Stimulated activated CD4-positive, alpha-beta T cell treated with anti-CD3 and anti-CD28 coated beads, Interleukin-12 subunit alpha, Interleukin-12 subunit beta, amount 100 ng/mL, for 24 hours (primary cell): ENCODE data around the gene AHCYL1.

Experiments used
- DNase-seq, 2 experiments: peaks; one replicate each; pipeline ENCODE4 v3.0.0-alpha.2; 2020; ENCODE audit warnings: low read depth in 2 of 2

Gene AHCYL1

DNA sequence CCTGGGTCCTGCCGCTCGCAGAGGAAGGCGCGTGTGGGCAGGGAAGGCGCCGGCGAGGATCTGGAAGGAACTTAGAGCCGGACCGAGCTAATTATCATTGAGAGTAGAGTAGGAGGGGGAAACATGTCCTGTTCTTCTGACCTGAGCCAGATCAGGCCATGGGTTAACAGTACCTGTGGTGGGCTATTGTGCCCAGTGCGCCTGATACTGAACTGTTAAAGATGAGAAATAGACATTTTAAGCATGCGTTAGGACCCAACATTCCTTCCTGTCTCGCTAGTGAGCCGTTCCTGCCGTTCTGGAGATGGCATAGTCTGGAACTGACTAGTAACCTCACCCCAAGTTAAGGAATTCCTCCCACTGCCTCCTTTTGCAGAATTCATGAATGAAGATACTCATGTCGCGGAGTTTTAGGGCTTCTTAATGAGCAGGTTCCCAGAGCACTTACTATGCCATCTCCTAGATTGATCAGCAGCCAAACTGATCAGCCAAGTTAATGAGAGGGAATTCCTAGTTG lies 50.7 kb downstream of the AHCYL1 start:
- DNase-seq = no peak

DNA sequence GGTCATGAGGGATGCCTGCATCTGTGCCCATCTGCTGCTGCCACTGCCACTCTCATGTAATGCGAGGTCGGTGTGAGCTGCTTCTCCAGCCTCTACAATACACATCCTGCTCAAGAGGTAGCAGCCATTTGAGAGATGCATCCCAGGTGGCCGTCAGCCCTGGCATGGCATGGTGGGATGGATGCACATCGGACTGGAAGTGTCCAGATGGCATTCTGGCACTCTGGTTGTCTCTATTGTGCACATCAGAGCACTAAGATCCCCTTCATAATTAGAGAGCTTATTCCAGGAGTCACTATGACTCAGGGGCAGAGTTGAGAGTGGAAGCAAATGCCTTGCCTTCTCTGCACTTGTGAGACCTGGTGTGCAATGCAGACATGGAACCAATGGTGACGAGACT lies 53.7 kb downstream of the AHCYL1 start:
- no peak for DNase-seq

DNA sequence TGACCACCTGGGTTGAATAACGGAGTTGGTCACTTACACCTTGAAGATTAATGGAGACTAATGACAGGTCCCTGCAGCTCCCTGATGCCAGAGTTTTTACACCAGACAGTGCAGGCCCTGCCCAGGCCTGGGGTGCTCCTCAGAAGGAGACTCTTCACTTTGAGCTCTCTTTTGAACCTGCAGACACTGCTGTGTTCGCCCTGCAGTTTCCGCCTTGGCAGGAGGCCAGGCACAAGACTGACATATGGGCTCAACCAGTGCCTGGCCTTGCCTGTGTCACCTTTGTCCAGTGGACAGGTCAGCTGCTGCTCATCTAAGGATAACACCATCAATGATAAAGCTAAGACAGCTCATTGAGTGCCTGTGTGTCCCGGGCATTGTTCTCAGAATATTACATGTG lies 55.1 kb downstream of the AHCYL1 start:
- DNase-seq = no peak

DNA sequence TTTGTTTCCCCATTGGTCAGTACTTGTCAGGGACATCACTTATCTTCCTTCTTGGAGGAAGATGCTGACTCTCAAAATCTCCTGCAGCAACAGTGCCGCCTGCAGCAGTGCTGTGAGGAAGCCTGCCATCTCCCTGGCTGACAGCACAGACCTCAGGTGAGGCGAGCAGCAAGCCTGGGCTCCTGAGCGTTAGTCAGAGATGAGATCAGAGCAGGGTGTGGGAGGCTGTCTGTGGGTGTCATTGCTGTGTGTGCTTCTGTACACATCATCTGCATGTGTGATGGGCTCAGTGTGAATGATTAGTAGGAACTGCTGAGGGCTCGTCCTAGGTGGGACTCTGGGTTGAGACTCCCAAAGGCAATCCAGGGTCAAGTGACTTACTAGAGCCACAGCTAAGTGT lies 56.0 kb downstream of the AHCYL1 start:
- DNase-seq = no peak

DNA sequence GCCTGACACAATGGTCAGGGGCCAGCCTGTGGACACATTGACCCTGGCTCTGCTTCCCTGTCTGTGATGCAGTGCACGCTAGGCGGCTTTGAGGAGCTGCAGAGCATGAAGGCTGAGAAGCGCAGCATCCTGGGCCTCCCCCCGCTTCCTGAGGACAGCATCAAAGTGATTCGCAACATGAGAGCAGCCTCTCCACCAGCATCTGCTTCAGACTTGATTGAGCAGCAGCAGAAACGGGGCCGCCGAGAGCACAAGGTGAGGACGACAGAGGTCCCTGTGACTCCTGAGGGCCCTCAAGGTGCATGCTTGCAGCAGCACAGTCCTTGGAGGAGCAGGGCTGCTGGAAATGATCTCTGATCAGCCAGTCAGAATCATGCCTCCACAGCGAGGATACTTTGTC lies 58.5 kb downstream of the AHCYL1 start:
- no peak for DNase-seq

DNA sequence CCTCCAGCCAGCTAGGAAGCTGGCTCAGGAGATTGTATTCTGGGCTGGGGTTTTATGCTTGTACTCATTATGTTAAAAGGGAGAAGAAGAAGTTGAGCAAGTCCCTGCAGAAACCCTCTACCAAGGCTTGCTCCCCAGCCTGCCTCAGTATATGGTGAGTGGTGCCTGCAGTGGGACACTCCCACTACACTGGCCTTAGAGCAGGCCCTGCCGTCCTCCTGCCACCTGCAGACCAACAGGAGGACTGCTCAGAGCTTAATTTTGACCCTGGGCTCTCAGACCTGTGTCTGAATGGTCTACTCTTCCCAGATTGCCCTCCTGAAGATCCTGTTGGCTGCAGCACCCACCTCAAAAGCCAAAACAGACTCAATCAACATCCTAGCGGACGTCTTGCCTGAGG lies 62.9 kb downstream of the AHCYL1 start:
- DNase-seq = no peak

DNA sequence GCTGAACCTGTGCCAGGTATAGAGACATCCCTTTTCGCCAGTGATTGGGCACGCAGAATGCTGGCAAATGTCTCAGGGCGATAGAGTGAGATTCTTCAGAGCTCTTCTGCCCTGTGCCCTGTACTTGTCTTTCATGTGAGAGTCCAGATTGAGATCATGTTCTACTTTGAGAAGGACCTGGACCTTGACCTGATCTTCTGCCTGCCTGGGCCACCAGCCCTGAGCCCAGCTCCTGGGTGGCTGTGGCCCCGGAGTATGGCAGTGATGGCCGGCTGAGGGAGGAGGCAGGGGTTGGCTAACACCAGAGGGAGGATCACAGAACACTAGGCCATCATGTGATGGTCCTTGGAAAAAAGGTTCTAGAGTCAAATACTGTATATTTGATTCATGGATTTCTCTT lies 63.7 kb downstream of the AHCYL1 start:
- no peak for DNase-seq

DNA sequence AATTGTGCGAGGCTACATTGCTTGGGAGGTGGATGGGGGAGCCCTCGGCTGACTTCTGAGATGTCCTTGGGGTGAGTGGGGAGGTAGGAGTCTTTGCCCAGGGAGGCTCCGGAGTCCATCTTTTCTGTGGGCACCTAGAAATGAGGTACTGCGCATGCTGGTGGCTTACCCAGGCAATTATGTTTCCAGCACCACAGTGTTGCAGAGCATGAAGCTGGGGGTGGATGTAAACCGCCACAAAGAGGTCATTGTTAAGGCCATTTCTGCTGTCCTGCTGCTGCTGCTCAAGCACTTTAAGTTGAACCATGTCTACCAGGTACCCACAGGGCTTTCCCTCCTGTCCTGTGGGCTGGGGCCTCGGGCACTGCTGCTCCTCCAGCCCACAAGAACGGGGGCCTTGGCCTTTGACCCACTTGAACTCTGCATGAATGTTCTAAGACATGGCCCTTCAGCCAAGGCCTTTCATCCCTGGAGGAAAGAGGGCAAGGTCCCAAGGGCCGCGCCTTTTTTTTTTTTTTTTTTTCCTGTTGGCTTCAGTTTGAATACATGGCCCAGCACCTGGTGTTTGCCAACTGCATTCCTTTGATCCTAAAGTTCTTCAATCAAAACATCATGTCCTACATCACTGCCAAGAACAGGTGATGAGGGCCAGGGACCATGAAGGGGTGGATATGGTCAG lies 64.5 kb downstream of the AHCYL1 start:
- no peak for DNase-seq

DNA sequence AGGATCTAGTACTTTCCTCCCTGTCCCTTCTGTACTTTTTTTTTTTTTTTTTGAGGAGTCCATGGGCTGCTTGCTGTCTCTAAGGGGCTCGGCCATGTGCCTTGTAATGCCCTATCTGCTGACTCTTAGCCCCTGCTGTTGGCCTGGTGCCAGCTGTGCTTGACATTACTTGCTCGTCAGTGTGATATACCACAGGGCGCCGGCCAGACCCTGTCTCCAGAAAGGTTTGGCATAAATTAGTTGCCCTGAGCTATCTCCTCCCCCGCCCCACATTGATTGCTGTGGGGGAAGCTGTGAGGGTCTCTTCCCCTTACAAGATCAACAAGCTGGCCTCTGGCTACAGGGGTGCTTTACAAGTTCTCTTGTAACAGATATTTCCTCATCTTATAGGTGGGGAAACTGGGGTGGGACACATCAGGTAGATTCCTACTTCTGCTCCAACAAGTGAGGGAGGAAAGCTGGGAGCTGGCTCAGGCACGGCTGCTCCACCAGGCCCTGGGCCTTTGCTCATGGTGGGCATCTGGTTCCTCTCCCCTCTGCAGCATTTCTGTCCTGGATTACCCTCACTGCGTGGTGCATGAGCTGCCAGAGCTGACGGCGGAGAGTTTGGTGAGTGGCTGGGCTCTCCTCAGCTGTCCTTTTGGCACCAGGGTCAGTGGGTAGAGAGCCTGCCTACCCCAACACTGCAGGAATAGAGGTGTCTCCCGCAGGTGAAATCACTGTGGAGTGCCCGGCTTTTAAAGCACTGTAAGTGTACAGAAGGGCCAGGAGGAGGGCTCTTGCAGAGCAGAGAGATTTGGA lies 65.4 kb downstream of the AHCYL1 start:
- DNase-seq = no peak

DNA sequence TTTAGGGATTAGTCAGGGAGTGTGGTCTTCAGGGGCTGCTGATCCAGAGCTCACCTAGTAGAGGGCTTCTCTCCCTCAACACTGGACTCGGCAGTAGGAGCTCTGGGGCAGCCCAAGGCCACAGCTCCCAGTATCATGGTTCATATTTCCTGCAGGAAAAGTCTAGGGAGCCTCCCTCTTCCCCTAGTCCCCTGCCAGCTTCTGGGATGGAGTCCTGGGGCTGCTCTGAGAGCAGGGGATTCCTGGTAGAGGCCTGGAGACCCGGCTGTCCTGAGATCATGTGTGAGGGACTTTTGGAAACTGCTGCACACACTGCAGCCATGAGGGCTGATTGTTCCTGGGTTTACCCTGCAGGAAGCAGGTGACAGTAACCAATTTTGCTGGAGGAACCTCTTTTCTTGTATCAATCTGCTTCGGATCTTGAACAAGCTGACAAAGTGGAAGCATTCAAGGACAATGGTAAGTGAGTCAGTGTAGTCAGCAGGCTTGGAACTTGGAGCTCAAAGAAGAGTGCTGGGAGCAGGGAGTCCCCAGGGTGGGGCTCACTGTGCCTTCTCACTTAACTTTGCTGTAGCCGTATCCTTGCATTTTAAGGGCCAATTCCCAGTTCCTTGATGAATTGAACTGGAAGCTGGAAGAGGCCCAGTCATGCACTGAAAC lies 66.2 kb downstream of the AHCYL1 start:
- DNase-seq = no peak

DNA sequence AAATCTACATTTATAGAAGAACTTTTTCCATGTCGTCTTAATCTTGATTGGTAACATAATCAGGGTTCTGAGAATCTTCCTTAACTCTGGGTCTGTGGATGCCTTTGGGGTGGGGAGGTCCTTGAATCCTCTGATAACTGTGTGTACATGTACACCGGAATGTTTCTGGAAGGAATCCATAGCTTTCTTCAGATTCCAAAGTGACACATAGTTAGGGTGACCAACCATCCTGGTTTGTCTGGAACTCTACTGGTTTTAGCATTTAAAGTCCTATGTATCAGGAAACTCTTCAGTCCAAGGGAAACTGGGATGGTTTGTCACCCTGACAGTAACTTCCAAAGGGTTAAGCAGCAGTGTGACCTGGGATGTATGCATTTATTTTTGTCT lies 66.7 kb downstream of the AHCYL1 start:
- no peak for DNase-seq

DNA sequence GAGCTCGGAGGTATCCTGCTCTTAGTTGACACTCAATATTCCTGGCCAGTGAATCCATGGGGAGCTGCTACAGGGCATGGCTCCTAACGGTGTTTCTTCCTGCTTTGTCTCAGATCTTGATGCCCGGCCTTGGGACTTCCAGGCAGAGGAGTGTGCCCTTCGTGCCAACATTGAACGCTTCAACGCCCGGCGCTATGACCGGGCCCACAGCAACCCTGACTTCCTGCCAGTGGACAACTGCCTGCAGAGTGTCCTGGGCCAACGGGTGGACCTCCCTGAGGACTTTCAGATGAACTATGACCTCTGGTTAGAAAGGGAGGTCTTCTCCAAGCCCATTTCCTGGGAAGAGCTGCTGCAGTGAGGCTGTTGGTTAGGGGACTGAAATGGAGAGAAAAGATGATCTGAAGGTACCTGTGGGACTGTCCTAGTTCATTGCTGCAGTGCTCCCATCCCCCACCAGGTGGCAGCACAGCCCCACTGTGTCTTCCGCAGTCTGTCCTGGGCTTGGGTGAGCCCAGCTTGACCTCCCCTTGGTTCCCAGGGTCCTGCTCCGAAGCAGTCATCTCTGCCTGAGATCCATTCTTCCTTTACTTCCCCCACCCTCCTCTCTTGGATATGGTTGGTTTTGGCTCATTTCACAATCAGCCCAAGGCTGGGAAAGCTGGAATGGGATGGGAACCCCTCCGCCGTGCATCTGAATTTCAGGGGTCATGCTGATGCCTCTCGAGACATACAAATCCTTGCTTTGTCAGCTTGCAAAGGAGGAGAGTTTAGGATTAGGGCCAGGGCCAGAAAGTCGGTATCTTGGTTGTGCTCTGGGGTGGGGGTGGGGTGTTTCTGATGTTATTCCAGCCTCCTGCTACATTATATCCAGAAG lies 69.2 kb downstream of the AHCYL1 start:
- DNase-seq = peak; percentile 41 to 74

DNA sequence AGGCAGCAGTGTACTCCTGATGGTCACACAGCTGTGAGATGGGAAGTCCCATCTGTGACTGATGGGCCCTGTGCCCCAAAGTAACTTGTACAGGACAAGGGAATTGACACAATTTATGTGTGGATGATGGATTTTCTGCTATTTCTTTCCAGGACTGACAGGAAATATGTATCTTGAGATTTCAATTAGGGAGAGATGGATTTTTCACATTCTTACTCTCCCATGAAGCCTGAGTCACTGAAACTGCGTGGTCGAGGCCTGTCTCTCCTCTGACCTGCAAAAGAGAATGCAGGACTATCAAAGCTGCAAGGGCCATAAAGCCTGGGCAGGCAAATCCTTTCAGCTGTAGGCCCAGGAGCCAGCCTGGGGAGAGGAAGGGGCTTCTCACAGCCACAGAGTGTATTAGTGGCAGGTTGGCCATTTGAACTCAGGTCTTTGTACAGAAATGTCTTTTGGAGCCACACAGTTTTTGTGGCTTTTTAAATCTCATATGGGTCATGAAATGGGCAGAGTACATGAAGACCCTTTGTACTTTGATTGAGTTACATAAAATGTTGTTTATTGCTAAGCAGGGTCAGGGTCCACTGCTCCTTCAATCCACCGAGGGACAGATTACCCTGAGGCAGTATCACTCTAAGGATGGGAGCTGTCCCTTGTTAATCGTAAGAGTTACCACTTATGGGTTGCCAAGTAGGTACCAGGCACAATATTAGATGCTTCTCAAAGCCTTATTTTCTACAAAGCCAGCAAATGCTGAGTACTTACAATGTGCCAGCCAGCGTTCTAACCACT lies 71.1 kb downstream of the AHCYL1 start:
- DNase-seq = no peak

DNA sequence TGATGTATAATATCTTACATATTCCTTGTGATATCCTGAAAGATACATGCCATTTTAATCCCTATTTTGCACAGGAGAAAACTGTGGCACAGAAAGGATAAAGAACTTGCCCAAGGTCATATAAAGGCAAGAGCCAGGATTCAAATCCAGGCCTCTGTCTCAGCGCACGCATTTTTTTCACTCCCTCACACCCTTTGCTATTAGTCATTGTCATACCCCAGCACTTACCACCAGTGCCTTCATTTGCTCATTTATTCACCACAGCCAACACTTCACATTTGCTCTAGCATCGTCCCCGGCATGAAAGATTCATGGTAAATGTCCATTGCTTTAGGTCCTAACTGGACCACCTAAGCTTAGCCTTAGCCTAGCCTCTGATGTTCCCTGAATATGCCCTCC lies 71.7 kb downstream of the AHCYL1 start:
- no peak for DNase-seq

DNA sequence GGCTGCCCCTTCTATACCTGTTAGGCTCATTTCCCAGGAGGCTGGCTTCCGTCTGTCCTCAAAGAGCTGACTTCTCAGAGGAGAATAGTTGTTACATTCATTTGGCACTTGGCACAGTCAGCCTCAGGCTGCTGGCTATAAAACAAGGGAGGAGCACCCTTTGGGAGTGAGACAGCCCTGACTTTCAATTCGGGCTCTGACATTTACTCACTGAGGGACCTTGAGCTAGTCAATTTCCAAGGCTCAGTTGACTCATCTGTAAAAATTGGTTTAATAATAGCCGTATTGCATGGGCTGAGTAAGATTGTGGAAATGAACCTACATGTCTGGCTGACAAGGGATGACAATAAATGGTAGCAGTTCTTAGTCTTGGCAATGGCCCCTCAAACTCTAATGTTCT lies 72.2 kb downstream of the AHCYL1 start:
- no peak for DNase-seq

DNA sequence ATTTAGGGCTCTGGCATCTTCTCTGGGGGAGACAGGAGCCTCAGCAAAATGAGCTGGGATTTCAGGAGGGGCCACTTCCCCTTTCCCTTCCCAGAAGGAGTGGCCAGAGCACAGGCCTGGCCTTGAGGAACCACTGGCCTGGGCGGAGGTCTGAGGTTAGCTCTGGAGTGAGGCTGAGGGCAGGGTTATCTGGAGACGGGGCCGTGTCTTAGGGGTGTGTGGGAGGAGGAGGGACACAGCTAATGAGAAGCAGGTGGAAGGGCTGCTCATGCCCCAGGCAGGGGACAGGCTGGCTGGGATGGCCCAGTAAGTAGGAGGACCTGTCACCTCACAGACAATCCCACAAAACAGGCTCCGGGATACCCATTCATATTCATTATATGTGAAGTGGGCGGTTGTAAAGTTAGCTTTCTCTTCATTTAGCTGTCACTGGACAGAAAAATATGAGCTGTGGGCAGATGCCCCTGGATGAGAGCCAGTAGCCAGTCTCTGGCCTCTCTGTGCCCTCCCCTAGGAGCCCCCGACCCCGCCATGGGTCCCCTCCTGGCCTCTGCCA lies 73.5 kb downstream of the AHCYL1 start:
- DNase-seq = no peak

DNA sequence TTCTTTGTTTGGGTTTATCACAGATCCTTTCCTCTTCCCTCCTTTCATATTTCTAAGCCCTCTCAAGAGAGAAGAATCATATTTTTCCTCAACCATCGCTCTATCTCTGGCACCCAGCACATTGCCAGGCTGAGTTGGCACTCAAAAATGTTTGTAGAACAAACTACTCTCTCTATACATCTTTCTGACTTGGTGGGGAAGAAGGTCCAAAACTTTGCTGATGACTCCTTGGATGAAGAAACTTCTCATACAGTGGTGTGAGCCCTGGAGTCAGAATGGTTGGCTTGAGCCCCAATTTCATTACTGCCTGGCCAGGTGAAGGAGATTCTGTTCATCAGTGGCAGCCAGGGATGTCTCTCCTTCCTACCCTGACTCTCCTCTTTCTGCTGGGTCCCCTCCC lies 74.0 kb downstream of the AHCYL1 start:
- DNase-seq = no peak

DNA sequence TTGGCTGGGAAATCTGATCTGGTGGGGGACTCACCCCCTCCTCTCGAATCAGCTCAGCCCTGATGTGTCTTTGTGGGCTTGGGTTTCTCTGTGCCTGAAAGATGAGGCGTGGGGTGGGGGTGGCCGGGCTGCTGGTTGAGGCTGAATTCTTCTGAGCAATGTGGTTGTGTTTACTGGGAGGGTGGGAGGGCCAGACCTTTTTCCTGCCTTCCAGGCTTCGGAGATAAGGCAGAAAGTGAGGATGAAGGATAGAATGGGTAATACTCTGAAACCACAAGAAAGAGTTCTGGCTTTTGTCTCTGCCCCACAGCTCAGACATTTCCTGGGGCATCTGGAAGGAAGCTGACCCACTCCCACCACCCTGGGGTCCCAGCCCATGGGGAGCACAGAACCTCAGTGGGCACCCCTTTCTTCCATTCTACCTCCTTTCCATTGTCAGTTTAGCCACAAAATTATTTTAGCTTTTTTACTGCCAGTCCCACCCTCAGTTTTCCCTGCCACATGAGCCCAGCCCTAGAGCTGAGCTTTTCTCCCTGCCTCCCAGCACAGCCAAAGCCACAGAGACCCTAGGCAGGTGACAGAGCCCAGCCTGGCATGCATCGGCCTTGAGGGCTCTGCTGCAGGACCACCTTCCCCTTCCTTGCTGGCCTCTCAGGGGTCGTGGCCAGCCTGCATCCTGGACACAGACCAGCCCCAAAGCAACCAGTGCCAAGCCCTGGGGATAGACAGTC lies 74.7 kb downstream of the AHCYL1 start:
- no peak for DNase-seq

DNA sequence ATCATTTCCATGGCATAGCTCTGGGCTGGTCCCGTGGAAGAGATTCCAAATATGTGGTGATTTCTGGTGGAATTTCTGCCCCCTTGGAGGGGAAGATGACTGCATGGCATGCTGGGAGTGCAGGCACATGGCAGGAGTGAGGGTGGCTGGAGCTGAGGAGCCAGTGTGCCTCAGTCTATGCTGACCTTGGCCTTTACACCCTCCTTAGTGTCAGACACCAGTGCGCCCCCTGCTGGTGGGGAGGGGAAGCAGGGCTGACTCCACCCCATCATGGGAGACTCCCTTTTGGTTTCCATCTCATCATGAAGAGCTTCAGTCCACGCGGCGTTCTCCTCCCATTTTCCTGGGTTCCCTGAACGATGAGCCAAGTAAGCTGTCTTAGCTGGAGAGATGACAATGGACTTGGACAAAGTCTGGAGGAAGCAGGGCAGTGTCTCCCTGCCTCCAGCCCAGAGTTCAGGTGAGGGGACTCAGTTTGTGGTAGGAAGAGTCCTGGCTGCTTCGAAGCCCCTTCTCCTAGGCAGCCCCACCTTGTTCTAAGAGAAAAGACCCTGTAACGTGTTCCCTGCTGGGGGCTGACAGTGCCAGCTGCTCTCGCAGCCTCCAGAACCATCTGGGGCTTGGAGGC lies 75.6 kb downstream of the AHCYL1 start:
- DNase-seq = peak; percentile 53 to 64

DNA sequence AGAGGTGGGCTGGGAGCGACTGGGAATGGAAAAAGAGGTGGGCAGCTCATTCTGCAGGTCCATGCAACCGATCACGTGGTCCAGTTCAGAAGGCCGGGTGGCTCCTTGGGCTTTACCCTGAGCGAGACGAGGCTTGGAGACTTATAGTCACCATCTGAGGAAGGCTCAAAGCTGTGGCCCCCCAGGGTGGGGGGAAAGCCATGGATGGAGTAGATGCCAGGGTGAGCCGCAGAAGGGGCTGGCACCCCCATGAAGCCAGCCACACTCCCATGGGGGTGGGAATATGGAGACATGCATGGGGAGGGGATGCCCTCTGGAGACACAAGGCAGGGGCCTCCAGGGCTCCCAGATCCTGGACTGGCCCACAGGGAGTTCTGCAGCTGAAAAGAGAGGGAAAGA lies 76.1 kb downstream of the AHCYL1 start:
- DNase-seq = no peak
